NCI-H2227 (cell line): ENCODE results near the gene UHMK1.
"Not testable (repeated sequence)": the region's sequence is repeated elsewhere in the genome, so short reads cannot be mapped to it uniquely, and the experiment has no call there.

Experiments used
- DNase-seq: peaks from one replicate; lab custom pipeline; 2025; ENCODE audit not compliant: unreplicated experiment; lab: John Stamatoyannopoulos, UW

Gene UHMK1

GRCh38 chr1:162497723-162498495, at the start of gene UHMK1:
Gene UHMK1, plus strand, starts transcription at chr1:162497818. Its CDS starts 183 bp downstream, at chr1:162498001.
- DNase-seq, result peak; percentile 91

GRCh38 chr1:162454361-162454760, 43.3 kb upstream of the UHMK1 start:
- DNase-seq, result not testable (repeated sequence)

- no peak for DNase-seq
Observed at GRCh38 chr1:162456323-162456722, 41.3 kb upstream of the UHMK1 start.

- no peak for DNase-seq
Observed at GRCh38 chr1:162458236-162458635, 39.4 kb upstream of the UHMK1 start.

GRCh38 chr1:162462425-162462824, 35.2 kb upstream of the UHMK1 start:
- not testable (repeated sequence) for DNase-seq

- DNase-seq, result no peak
Observed at GRCh38 chr1:162463021-162463420, 34.6 kb upstream of the UHMK1 start.

- DNase-seq, result no peak
Observed at GRCh38 chr1:162466797-162467196, 30.8 kb upstream of the UHMK1 start.

GRCh38 chr1:162470216-162470615, 27.4 kb upstream of the UHMK1 start:
- no peak for DNase-seq

GRCh38 chr1:162471290-162471853, 26.2 kb upstream of the UHMK1 start:
- DNase-seq, result no peak

- DNase-seq, result no peak
Observed at GRCh38 chr1:162475089-162475488, 22.5 kb upstream of the UHMK1 start.

GRCh38 chr1:162475539-162476185, 22.0 kb upstream of the UHMK1 start:
- no peak for DNase-seq

GRCh38 chr1:162476620-162477019, 21.0 kb upstream of the UHMK1 start:
- no peak for DNase-seq

GRCh38 chr1:162485236-162485635, 12.4 kb upstream of the UHMK1 start:
- DNase-seq, result no peak

GRCh38 chr1:162487241-162487640, 10.4 kb upstream of the UHMK1 start:
- no peak for DNase-seq

GRCh38 chr1:162488219-162488618, 9.4 kb upstream of the UHMK1 start:
- no peak for DNase-seq

GRCh38 chr1:162495531-162496233, 1.9 kb upstream of the UHMK1 start:
- not testable (repeated sequence) for DNase-seq

- no peak for DNase-seq
Observed at GRCh38 chr1:162497104-162497722, 405 bp upstream of the UHMK1 start.

GRCh38 chr1:162498496-162498810, 835 bp downstream of the UHMK1 start:
- DNase-seq, result no peak

- DNase-seq, result no peak
Observed at GRCh38 chr1:162500805-162501204, 3.2 kb downstream of the UHMK1 start.

GRCh38 chr1:162502077-162502476, 4.5 kb downstream of the UHMK1 start:
- no peak for DNase-seq

GRCh38 chr1:162502928-162503327, 5.3 kb downstream of the UHMK1 start:
- DNase-seq, result no peak
